ENCODE measurements around the gene MYO9B. TPM values are rescaled to one million over a fixed set of nuclear protein-coding genes. Genes with fewer than 3 reads are reported as not detected.
"Not testable (repeated sequence)": the region's sequence is repeated elsewhere in the genome, so short reads cannot be mapped to it uniquely, and the experiment has no call there.

Gene MYO9B
- total RNA-seq, 1 experiment from 2014 or later: 103 TPM

- no peak overlapping the region for H3K27ac ChIP-seq
- H3K9me3 ChIP-seq (ENCODE audit: insufficient read depth, low read depth): no peaks in the 10 kb centered on the region
- no peaks in the 10 kb centered on the region for H3K36me3 ChIP-seq (ENCODE audit: low read depth)
- H4K20me1 ChIP-seq (ENCODE audit: insufficient read depth): 0 out of 2 replicates have a peak, but pooled peaks cover 3% of the 10 kb centered on the region
- ChIA-PET POLR2A (ENCODE audit: unreplicated experiment) (no interaction called here), CTCF (no interaction called here)
- no peak for DNase-seq
- no peaks in the 10 kb centered on the region for H3K4me1 ChIP-seq (replicated peaks; ENCODE audit: insufficient read depth)
- H3K9me2 ChIP-seq (ENCODE audit: insufficient read depth): no peaks in the 10 kb centered on the region
- no peak overlapping the region for H2AFZ ChIP-seq
- H3K79me2 ChIP-seq (ENCODE audit: low read depth): no peaks in the 10 kb centered on the region
- no peak for TF ChIP-seq EZH2 (IDR thresholded peaks at IDR 0.05; ENCODE audit: low read depth)
- TF ChIP-seq, protein P1, sequence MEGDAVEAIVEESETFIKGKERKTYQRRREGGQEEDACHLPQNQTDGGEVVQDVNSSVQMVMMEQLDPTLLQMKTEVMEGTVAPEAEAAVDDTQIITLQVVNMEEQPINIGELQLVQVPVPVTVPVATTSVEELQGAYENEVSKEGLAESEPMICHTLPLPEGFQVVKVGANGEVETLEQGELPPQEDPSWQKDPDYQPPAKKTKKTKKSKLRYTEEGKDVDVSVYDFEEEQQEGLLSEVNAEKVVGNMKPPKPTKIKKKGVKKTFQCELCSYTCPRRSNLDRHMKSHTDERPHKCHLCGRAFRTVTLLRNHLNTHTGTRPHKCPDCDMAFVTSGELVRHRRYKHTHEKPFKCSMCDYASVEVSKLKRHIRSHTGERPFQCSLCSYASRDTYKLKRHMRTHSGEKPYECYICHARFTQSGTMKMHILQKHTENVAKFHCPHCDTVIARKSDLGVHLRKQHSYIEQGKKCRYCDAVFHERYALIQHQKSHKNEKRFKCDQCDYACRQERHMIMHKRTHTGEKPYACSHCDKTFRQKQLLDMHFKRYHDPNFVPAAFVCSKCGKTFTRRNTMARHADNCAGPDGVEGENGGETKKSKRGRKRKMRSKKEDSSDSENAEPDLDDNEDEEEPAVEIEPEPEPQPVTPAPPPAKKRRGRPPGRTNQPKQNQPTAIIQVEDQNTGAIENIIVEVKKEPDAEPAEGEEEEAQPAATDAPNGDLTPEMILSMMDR (conservative IDR thresholded peaks at IDR 0.05): no peak
- peaks cover 7% of the 10 kb centered on the region; the same call in 1 of the 2 replicates for H3F3A ChIP-seq (ENCODE audit: insufficient read depth, low read depth)
- intact Hi-C loops (cut with micrococcal nuclease; ENCODE audit: unreplicated experiment): no loop called here
- no peaks in the 10 kb centered on the region for H3K27me3 ChIP-seq (ENCODE audit: insufficient read depth, low read depth)
- H3K4me3 ChIP-seq: no peak overlapping the region
- no TSS peak for BruUV-seq (replicated peaks)
- H3K4me2 ChIP-seq: no peak overlapping the region
Observed at GRCh38 chr19:17185590-17185989, 110.0 kb downstream of the MYO9B start.

DNA sequence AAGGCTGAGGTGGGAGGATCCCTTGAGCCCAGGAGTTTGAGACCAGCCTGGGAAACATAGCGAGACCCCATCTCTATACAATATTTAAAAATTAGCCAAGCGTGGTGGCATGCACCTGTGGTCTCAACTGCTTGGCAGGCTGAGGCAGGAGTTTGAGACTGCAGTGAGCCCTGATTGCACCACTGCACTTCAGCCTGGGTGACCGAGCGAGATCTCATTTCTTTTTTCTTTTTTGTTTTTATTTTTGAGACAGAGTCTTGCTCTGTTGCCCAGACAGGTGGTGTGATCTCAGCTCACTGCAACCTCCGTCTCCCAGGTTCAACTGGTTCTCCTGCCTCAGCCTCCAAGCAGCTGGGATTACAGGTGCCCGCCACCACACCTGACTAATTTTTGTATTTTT is 116.2 kb downstream of the MYO9B start:
- BruUV-seq (replicated peaks); POLR2A ChIA-PET (ENCODE audit: unreplicated experiment); intact Hi-C loops (cut with micrococcal nuclease; ENCODE audit: unreplicated experiment); H3K27ac ChIP-seq; H3F3A ChIP-seq (ENCODE audit: insufficient read depth, low read depth); CTCF ChIA-PET; H3K9me2 ChIP-seq (ENCODE audit: insufficient read depth); H4K20me1 ChIP-seq (ENCODE audit: insufficient read depth); H3K4me3 ChIP-seq; DNase-seq; H2AFZ ChIP-seq; H3K27me3 ChIP-seq (ENCODE audit: insufficient read depth, low read depth); H3K9me3 ChIP-seq (ENCODE audit: insufficient read depth, low read depth); H3K4me2 ChIP-seq; H3K4me1 ChIP-seq (replicated peaks; ENCODE audit: insufficient read depth); H3K79me2 ChIP-seq (ENCODE audit: low read depth): not testable (repeated sequence)
- H3K36me3 ChIP-seq (ENCODE audit: low read depth): 0 out of 2 replicates have a peak, but pooled peaks cover 11% of the 10 kb centered on the region

DNA sequence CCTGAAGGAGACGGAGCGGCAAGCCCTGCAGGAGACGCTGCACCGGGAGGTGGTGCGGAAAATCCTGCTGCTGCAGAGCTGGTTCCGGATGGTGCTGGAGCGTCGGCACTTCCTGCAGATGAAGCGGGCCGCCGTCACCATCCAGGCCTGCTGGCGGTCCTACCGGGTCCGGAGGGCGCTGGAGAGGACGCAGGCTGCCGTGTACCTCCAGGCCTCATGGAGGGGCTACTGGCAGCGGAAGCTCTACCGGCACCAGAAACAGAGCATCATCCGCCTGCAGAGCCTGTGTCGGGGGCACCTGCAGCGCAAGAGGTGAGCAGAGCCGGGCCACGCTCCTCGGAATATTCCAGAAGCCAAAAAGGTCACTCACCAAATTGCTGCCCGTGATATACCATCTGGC is 117.2 kb downstream of the MYO9B start:
- no peaks in the 10 kb centered on the region for H3K9me3 ChIP-seq (ENCODE audit: insufficient read depth, low read depth)
- no peak overlapping the region for H3K4me2 ChIP-seq
- H3K4me3 ChIP-seq: no peak overlapping the region
- peaks cover 7% of the 10 kb centered on the region; the same call in 1 of the 2 replicates for H3F3A ChIP-seq (ENCODE audit: insufficient read depth, low read depth)
- ChIA-PET CTCF (no interaction called here), POLR2A (ENCODE audit: unreplicated experiment) (no interaction called here)
- no peak overlapping the region for H3K27ac ChIP-seq
- intact Hi-C loops (cut with micrococcal nuclease; ENCODE audit: unreplicated experiment): no loop called here
- 0 out of 2 replicates have a peak, but pooled peaks cover 3% of the 10 kb centered on the region for H4K20me1 ChIP-seq (ENCODE audit: insufficient read depth)
- H2AFZ ChIP-seq: no peak overlapping the region
- 0 out of 2 replicates have a peak, but pooled peaks cover 11% of the 10 kb centered on the region for H3K36me3 ChIP-seq (ENCODE audit: low read depth)
- no peaks in the 10 kb centered on the region for H3K27me3 ChIP-seq (ENCODE audit: insufficient read depth, low read depth)
- no peaks in the 10 kb centered on the region for H3K9me2 ChIP-seq (ENCODE audit: insufficient read depth)
- no peaks in the 10 kb centered on the region for H3K79me2 ChIP-seq (ENCODE audit: low read depth)
- no peak for TF ChIP-seq EZH2 (IDR thresholded peaks at IDR 0.05; ENCODE audit: low read depth)
- TF ChIP-seq, protein P1 (conservative IDR thresholded peaks at IDR 0.05): no peak
- BruUV-seq (replicated peaks): no TSS peak
- H3K4me1 ChIP-seq (replicated peaks; ENCODE audit: insufficient read depth): no peaks in the 10 kb centered on the region
- no peak for DNase-seq

- no peak overlapping the region for H3K27ac ChIP-seq
- H3K4me2 ChIP-seq: no peak overlapping the region
- no peak for DNase-seq
- 0 out of 2 replicates have a peak, but pooled peaks cover 11% of the 10 kb centered on the region for H3K36me3 ChIP-seq (ENCODE audit: low read depth)
- 0 out of 2 replicates have a peak, but pooled peaks cover 3% of the 10 kb centered on the region for H4K20me1 ChIP-seq (ENCODE audit: insufficient read depth)
- ChIA-PET CTCF (no interaction called here), POLR2A (ENCODE audit: unreplicated experiment) (no interaction called here)
- H3F3A ChIP-seq (ENCODE audit: insufficient read depth, low read depth): no peaks in the 10 kb centered on the region
- no peaks in the 10 kb centered on the region for H3K4me1 ChIP-seq (replicated peaks; ENCODE audit: insufficient read depth)
- no peak overlapping the region for H3K4me3 ChIP-seq
- intact Hi-C loops (cut with micrococcal nuclease; ENCODE audit: unreplicated experiment): no loop called here
- no TSS peak for BruUV-seq (replicated peaks)
- H3K27me3 ChIP-seq (ENCODE audit: insufficient read depth, low read depth): no peaks in the 10 kb centered on the region
- no peak overlapping the region for H2AFZ ChIP-seq
- no peaks in the 10 kb centered on the region for H3K9me3 ChIP-seq (ENCODE audit: insufficient read depth, low read depth)
- no peak for TF ChIP-seq EZH2 (IDR thresholded peaks at IDR 0.05; ENCODE audit: low read depth)
- TF ChIP-seq, protein P1 (conservative IDR thresholded peaks at IDR 0.05): no peak
- H3K79me2 ChIP-seq (ENCODE audit: low read depth): no peaks in the 10 kb centered on the region
- no peaks in the 10 kb centered on the region for H3K9me2 ChIP-seq (ENCODE audit: insufficient read depth)
Observed at GRCh38 chr19:17194608-17195007, 119.0 kb downstream of the MYO9B start.

Data from PC-9 (cell line).